Left cardiac atrium (tissue), 4 donors: ENCODE measurements around the gene RNF10. TPM values are rescaled to one million over a fixed set of nuclear protein-coding genes. Genes with fewer than 3 reads are reported as not detected.

Experiments
- ATAC-seq, 2 donors: fragments of 200-7000 bp; cut with Tn5 transposase; one replicate each; pipeline ENCODE4 v1.9.1; 2020; ENCODE audit warnings: mild to moderate bottlenecking in 2 of 2, moderate library complexity in 2 of 2
- DNase-seq: peaks from one replicate; pipeline ENCODE4 v3.0.0-alpha.2; 2020
- intact Hi-C, 2 donors: fragments of 100-400 bp; cut with DNase I; formaldehyde crosslinking; loops; one replicate each; pipeline versions ENCODE4 v1.14.1 to v1.15.1; 2022 to 2023
- total RNA-seq, 2 donors: library from RNA; stranded (reverse); fragmentation: NEBNext Ultra II Directional; extraction: Animal tissue kit (Norgen Biotek cat#: 25700); gene quantifications; one replicate each; pipeline ENCODE4 v1.2.1, GENCODE V29; 2021
- donor health status: DM: no; HTN: yes; CAD: no.
- donor health status: DM: no; HTN: yes; CAD: no; lungs with severe emphysema.
- donor health status: DM: yes; HTN: yes; CAD: no.
- donor health status: Dilated cardiomyopathy.

The RNF10 gene
- total RNA-seq, 2 donors from 2014 or later = 225 to 240 TPM

- ATAC-seq (peak; percentile 62 to 89), DNase-seq (no peak)
- intact Hi-C loops = no loop called here
Measured at GRCh38 chr12:120562906-120563305, 28.8 kb downstream of the RNF10 start.

GRCh38 chr12:120563495-120563894 lies 29.3 kb downstream of the RNF10 start:
- DNase-seq (no peak), ATAC-seq (peak in 1 of 2 donors; percentile 33)
- intact Hi-C loops = no loop called here

DNA sequence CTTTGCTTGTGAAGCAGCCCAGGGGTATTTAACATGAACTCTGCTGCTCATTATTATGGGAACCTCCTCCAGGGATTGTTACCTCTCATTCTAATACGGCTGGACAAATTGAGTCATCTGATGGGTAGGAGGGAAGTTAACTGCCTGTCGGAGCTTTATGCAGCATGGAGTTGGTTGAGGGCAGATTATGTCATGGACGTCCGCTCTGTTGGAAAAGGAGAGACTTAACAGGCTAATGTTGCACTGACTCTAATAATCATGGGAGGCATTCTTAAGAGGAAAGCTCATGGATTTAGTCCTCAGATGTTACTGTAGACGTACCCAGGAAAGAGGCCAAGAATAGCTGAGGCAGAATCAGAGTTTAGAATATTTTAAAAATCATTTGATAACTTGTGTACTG lies 37.1 kb downstream of the RNF10 start:
- no peak for DNase-seq
- peak; percentile 33 to 75 for ATAC-seq
- intact Hi-C loops = no loop called here

GRCh38 chr12:120573560-120573959 lies 39.4 kb downstream of the RNF10 start:
- DNase-seq = no peak
- intact Hi-C loops = no loop called here
- ATAC-seq = peak in 1 of 2 donors; percentile 60

DNA sequence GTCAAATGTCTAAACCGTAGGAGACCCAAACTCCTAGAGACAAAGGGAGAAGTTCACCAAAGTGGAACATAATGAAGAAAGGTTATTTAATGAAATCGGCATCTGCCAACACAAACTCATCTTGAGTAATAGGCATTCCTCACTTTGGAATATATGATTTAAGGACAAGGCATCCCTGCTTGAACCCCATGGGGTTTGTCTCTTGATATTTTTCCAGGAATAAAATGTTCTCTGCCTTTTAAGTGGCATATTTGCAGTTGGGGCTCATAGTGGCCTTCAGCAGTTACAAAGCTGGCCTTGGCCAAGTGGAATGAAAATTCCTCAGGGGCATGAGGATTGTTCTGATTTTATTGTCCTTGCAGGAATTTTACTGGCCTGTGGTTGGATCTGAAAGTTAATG lies 40.0 kb downstream of the RNF10 start:
- DNase-seq = no peak
- intact Hi-C loops = no loop called here
- no peak for ATAC-seq

DNA sequence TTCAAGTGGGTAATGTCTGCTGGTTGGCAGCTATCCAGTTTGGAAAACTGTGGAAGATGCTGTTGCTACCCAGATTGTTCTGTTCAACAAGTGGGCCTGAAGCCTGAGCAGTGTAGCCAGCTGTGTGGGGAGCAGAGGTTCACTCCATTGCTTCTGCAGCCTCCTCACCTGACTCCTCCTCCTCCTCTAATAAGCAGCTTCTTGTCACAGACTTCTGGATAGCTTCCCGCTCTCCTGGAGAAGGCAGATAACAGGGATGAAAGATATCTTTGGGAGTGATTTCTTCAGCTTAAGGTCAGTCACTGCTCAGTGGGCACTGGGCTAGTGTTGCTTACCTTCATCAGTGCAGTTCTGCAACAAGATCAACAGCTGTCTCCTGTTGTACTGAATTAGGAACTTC lies 45.0 kb downstream of the RNF10 start:
- no peak for DNase-seq
- intact Hi-C loops = no loop called here
- ATAC-seq = no peak

DNA sequence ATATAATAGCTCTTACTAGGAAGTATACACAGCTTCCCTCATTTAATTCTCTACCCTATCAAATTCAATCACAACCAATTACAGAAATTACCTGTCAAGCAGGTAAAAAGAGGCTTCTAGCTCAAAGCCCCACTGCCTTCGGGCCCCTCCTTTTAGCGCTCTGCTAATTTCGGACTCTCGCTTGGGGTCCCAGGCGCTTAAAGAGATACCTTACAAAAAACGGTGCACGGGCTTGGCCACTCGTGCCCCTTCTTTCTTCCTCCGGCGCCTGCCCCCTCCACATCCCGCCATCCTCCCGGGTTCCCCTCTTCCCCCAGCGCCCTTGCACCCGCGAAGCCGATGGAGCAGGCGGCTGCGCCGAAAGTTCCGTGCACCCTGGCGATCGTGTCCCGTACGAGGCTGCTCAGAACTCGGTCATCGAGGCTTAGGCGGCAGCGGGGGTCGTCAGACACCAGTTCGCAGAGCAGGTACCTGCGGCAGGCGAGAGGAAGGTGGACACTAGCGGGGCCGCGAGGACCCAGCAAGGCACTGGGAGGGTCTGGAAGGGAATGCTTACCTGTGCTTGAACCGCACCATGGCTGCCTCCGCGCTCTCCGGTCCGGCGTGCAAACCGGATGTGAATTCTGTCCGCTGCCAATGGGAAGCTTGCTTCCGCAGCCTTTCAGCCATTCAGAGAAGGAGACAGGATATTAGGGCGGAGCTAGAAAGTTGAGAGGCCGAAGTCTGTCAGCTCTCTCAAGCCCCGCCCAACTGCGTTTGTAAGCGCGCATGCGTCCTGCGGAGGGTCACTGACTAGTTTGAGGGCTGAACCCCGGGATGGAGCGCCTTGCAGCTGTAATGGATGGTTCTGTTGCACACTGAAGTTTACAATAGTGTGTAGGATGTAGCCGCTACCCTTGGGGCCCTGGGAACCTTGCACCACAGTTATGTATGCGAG lies 46.9 kb downstream of the RNF10 start, which contains the start of gene POP5:
TSS of gene POP5 (minus strand) at position 616 of the 937 bp plus-strand sequence. CDS start at position 576, 40 bp downstream.
- peak; percentile 96 for DNase-seq
- intact Hi-C loops = loop anchor here (5.0 to 10.0 kb wide), 4 partner anchors 66 to 514 kb away; no protein-coding TSS in a partner anchor
- peak; percentile 94 for ATAC-seq

DNA sequence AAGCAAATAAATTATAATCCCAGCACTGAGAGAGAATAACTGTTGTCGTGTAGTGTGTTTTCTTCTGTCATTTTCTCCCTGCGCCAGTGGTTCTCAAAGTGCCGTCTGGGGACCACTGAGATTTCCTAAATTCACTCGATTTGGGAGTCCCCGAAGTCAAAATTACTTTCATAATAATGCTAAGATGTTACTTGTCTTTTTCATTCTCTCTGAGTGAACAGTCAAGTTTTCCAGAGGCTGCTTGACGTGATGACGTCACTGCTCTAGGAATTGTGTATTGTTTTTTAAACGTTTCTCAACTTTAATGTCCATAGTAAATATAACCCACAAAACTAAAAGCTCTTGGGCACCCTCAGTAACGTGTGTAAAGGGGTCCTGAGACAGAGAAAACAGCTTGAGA lies 47.8 kb downstream of the RNF10 start:
- intact Hi-C loops = loop anchor here (2.0 to 10.0 kb wide), 5 partner anchors 65 to 513 kb away; no protein-coding TSS in a partner anchor
- DNase-seq (no peak), ATAC-seq (no peak)

- intact Hi-C loops = loop anchor here (2.0 to 10.0 kb wide), 6 partner anchors 64 to 511 kb away; no protein-coding TSS in a partner anchor
- peak; percentile 77 for DNase-seq
- ATAC-seq = peak; percentile 40 to 41
Measured at GRCh38 chr12:120583478-120584030, 49.4 kb downstream of the RNF10 start.

GRCh38 chr12:120584343-120585149 lies 50.4 kb downstream of the RNF10 start:
- intact Hi-C loops = loop anchor here (2.0 to 10.0 kb wide), 5 partner anchors 63 to 510 kb away; no protein-coding TSS in a partner anchor
- peak; percentile 24 to 51 for ATAC-seq
- peak; percentile 67 for DNase-seq

DNA sequence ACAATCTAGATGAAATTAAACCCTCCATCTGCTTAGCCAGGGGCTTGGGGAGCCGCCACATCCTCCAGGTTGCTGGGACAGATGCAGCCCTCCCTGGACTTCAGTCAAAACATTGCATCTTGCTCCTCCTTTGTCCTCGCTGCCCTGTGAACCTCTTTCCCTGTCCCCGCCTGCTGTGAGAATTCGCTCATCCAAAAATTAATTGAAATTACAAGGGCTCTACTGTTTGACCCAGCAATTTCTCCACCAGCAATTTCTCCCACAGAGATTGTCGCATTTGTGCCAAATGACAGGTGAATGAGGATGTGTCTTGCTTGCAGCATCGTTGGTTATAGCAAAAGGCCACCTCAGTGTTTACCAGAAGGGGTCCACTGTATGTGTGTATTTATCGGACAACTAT lies 52.0 kb downstream of the RNF10 start:
- intact Hi-C loops = loop anchor here in 1 of 2 donors (10.0 kb wide), 1 partner anchor 509 kb away; no protein-coding TSS in a partner anchor
- ATAC-seq (no peak), DNase-seq (no peak)

GRCh38 chr12:120586860-120587259 lies 52.7 kb downstream of the RNF10 start:
- intact Hi-C loops = loop anchor here in 1 of 2 donors (10.0 kb wide), 1 partner anchor 508 kb away; no protein-coding TSS in a partner anchor
- ATAC-seq = no peak
- DNase-seq = no peak

GRCh38 chr12:120588371-120588770 lies 54.2 kb downstream of the RNF10 start:
- intact Hi-C loops = loop anchor here in 1 of 2 donors (10.0 kb wide), 1 partner anchor 506 kb away; no protein-coding TSS in a partner anchor
- no peak for ATAC-seq
- no peak for DNase-seq

DNA sequence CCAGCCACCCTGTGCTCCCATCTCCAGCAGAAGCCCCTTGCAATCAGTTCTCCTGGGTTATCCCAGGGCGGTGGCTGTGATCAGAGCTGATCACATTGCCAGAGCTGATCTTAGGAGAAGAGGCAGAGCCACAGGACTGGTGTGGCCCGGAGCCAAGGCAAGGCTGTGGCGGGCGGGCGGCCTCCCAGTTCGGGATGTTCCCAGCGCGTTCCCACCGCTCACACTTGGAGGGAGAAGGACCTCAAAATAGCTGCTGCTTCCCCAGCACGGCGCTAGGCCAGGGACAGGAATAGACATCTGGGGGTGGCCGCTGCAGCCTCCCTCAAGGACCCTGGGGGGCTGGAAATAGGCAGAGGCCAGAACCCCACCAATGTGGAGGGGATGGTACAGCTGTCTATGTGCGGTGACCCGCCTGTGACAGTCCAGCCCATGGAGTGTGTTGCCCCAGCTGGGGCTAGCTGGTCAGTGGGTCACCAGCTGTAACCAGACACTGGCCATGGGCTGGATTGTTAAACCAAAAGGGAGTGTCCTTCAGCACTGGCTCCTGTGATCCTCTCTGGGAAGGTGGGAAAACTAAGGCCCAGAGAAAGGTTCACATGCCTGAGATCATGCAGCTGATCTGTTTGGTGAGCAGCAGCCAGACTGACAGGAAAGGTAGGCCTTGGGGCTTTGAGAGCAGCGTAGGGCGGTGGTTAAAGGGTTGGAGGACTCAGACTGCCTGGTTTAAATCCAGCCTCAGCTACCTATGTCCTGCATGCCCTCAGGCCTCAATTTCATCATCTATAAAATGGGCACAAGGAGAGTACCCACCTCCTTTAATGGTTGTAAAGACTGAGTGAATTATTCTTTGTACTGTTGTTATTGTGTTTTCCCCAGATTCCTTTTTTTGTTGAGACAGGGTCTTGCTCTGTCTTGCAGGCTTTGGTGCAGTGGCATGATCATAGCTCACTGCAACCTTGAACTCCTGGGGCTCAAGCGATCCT lies 55.1 kb downstream of the RNF10 start:
- intact Hi-C loops = loop anchor here in 1 of 2 donors (10.0 kb wide), 1 partner anchor 506 kb away; no protein-coding TSS in a partner anchor
- peak; percentile 72 to 83 for ATAC-seq
- DNase-seq = peak; percentile 76

DNA sequence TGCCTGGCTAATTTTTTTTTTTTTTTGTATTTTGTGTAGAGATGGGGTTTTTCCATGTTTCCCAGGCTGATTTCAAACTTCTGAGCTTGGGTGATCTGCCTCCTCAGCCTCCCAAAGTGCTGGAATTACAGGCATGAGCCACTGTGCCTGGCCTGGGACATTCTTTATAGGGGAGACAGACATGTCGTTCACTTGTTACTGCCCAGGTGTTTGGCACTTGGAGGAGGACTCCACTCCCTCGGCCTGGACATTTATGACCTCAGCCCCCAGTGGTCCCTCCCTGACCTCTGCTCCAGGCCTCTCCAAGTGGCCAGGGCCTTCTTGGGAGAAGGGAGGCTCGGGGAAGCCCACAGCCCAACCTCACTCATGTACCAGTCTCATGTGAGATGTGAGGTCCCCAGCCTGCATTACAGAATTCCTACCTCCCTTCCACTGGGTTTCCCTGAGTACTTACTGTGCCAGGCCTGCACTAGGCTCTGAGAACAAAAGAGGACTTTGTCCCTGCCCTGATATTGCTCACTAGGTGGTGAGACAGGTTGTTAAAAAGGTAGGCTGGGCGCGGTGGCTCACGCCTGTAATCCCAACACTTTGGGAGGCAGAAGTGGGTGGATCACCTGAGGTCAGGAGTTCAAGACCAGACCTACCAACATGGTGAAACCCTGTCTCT lies 56.7 kb downstream of the RNF10 start:
- ATAC-seq = no peak
- intact Hi-C loops = no loop called here

DNA sequence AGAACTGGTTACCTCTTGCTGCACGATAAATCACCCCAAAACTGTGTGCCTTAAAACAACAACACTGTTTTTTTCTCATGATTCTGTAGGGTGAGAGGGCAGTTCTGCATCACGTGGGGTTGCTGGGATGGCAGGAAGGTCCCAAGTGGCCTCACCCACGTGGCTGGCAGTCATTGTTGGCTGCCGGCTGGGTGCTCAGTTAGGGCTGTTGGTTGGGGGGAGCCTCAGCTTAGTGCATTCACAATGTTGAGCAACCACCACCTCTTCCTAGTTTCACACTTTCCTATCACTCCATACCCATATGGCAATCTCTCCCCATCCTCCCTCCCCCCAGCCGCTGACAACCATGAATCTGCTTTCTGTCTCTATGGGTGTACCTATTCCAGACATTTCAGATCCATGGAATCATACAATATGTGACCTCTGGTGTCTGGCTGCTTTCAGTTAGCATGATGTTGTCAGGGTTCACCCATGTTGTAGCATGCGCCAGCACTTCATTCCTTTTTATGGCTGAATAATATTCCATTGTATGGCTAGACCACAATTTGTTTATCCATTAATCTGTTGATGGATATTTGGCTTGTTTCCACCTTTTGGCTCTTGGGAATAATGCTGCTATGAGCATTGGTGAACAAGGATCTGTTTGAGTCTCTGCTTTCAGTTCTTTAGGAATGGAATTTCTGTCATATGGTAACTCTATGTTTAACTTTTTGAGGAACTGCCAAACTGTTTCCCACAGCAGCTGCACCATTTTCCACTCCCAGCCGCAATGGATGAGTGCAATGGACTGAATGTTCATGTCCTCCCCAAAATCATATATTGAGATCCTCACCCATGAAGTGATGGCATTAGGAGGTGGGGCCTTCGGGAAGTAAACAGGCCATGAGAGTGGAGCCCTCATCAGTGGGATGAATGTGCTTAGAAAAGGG lies 58.2 kb downstream of the RNF10 start:
- ATAC-seq (no peak), DNase-seq (no peak)
- intact Hi-C loops = no loop called here

More for the DNA sequence above, 56.7 kb downstream of the RNF10 start:
- no peak for DNase-seq
